ENCODE data around the gene KRABD2.

Gene KRABD2

GRCh38 chr17:8417806-8418205, 41.3 kb upstream of the KRABD2 start:
- Histone ChIP-seq H3K4me1 (peaks cover 0 to 6% (median 2%) of the 10 kb centered on the region in 4 donors), H3K36me3 (no peaks in the 10 kb centered on the region), H3K27me3 (peaks cover 0 to 7% of the 10 kb centered on the region in 2 donors), H3K4me3 (no peak overlapping the region), H3K27ac (no peak overlapping the region), H3K9me3 (no peaks in the 10 kb centered on the region)
- TF ChIP-seq CTCF (IDR thresholded peaks at IDR 0.05), result no peak
- no peak for DNase-seq
- intact Hi-C loops (cut with DNase I; ENCODE audit: low total_unique reads), result loop anchor here (10.0 kb wide), 1 partner anchor 327 kb away; the partner anchor contains the start of gene CCDC42

- no peak overlapping the region for H3K27ac ChIP-seq
- H3K4me1 ChIP-seq, result peaks cover 0 to 5% (median 1%) of the 10 kb centered on the region in 4 donors
- intact Hi-C loops (cut with DNase I; ENCODE audit: low total_unique reads), result loop anchor here (10.0 kb wide), 1 partner anchor 331 kb away; the partner anchor contains the start of gene CCDC42
- no peak for DNase-seq
- H3K9me3 ChIP-seq, result no peaks in the 10 kb centered on the region
- H3K4me3 ChIP-seq, result no peak overlapping the region
- no peak for TF ChIP-seq CTCF (IDR thresholded peaks at IDR 0.05)
- peaks cover 0 to 7% of the 10 kb centered on the region in 2 donors for H3K27me3 ChIP-seq
- no peaks in the 10 kb centered on the region for H3K36me3 ChIP-seq
These were observed 37.4 kb upstream of the KRABD2 start for GRCh38 chr17:8413938-8414337.

GRCh38 chr17:8413328-8413727, 36.8 kb upstream of the KRABD2 start:
- no peak for DNase-seq
- no peak overlapping the region for H3K4me3 ChIP-seq
- TF ChIP-seq CTCF (IDR thresholded peaks at IDR 0.05), result no peak
- peaks cover 0 to 5% (median 1%) of the 10 kb centered on the region in 4 donors for H3K4me1 ChIP-seq
- intact Hi-C loops (cut with DNase I; ENCODE audit: low total_unique reads), result loop anchor here (10.0 kb wide), 1 partner anchor 331 kb away; the partner anchor contains the start of gene CCDC42
- H3K27me3 ChIP-seq, result peaks cover 0 to 7% of the 10 kb centered on the region in 2 donors
- H3K36me3 ChIP-seq, result no peaks in the 10 kb centered on the region
- H3K9me3 ChIP-seq, result no peaks in the 10 kb centered on the region
- no peak overlapping the region for H3K27ac ChIP-seq

- Histone ChIP-seq H3K27ac (no peak overlapping the region), H3K9me3 (no peaks in the 10 kb centered on the region), H3K4me3 (no peak overlapping the region), H3K4me1 (peaks cover 0 to 5% (median 1%) of the 10 kb centered on the region in 4 donors), H3K36me3 (no peaks in the 10 kb centered on the region), H3K27me3 (peaks cover 0 to 7% of the 10 kb centered on the region in 2 donors)
- no peak for DNase-seq
- intact Hi-C loops (cut with DNase I; ENCODE audit: low total_unique reads), result loop anchor here (10.0 kb wide), 1 partner anchor 333 kb away; the partner anchor contains the start of gene CCDC42
- no peak for TF ChIP-seq CTCF (IDR thresholded peaks at IDR 0.05)
These were observed 35.6 kb upstream of the KRABD2 start for GRCh38 chr17:8412089-8412488.

GRCh38 chr17:8410883-8411238, 34.4 kb upstream of the KRABD2 start:
- Histone ChIP-seq H3K27ac (no peak overlapping the region), H3K9me3 (no peaks in the 10 kb centered on the region), H3K4me3 (no peak overlapping the region), H3K36me3 (no peaks in the 10 kb centered on the region), H3K27me3 (peaks cover 0 to 6% of the 10 kb centered on the region in 2 donors), H3K4me1 (peaks cover 0 to 5% (median 1%) of the 10 kb centered on the region in 4 donors)
- intact Hi-C loops (cut with DNase I; ENCODE audit: low total_unique reads), result loop anchor here (1.0 to 10.0 kb wide), 2 partner anchors 334 to 375 kb away; partner anchors contain the start of gene CCDC42
- TF ChIP-seq CTCF (IDR thresholded peaks at IDR 0.05), result no peak
- no peak for DNase-seq
